Measurements from ENCODE around the gene SMARCB1. TPM values are rescaled to one million over a fixed set of nuclear protein-coding genes. Genes with fewer than 3 reads are reported as not detected.

The SMARCB1 gene
- 70.7 and 109 TPM in 2 replicates for total RNA-seq

GRCh38 chr22:23786752-23787599 lies at the start of gene SMARCB1:
TSS of gene SMARCB1 (plus strand) at chr22:23786966. CDS start at chr22:23787170, 204 bp downstream.

GRCh38 chr22:23750714-23751440 lies 35.9 kb upstream of the SMARCB1 start, which contains the start of gene ZNF70:
TSS of gene ZNF70 (minus strand) at chr22:23751112. CDS start at chr22:23745140, 5,972 bp downstream.

GRCh38 chr22:23754220-23754919 lies 32.4 kb upstream of the SMARCB1 start, which contains the start of gene VPREB3:
TSS of gene VPREB3 (minus strand) at chr22:23754425. CDS start at chr22:23754363, 62 bp downstream.

GRCh38 chr22:23762842-23763578 lies 23.8 kb upstream of the SMARCB1 start, which contains the start of gene C22orf15:
TSS of gene C22orf15 (plus strand) at chr22:23762990. CDS start at chr22:23763307, 317 bp downstream.

GRCh38 chr22:23767673-23768548 lies 18.9 kb upstream of the SMARCB1 start, which contains the start of gene CHCHD10:
TSS of gene CHCHD10 (minus strand) at chr22:23767972. CDS start at chr22:23767874, 98 bp downstream.

GRCh38 chr22:23772649-23773473 lies 13.9 kb upstream of the SMARCB1 start, which contains the start of gene MMP11:
TSS of gene MMP11 (plus strand) at chr22:23772849. CDS start at chr22:23772871, 22 bp downstream.

GRCh38 chr22:23838681-23839468 lies 52.1 kb downstream of the SMARCB1 start, which contains the start of gene DERL3:
TSS of gene DERL3 (minus strand) at chr22:23839006. CDS start at chr22:23838987, 19 bp downstream.

GRCh38 chr22:23857606-23858483 lies 71.1 kb downstream of the SMARCB1 start, which contains the start of gene SLC2A11:
TSS of gene SLC2A11 (plus strand) at chr22:23857875. CDS start at chr22:23858000, 125 bp downstream.

Small RNA genes within 50 kb of the gene (small RNA-seq; reads per million reads assigned to genes)
- gene RN7SL268P, result not detected

Other genes with a start within 250 kb of the SMARCB1 start
- not detected in 2 replicates for gene IGLL1, start 206.7 kb upstream of the SMARCB1 start, total RNA-seq
- not detected in 2 replicates for gene DRICH1, start 154.6 kb upstream of the SMARCB1 start, total RNA-seq
- gene RGL4, start 96.0 kb upstream of the SMARCB1 start, total RNA-seq, result not detected in 2 replicates
- 5.1 and 6.5 TPM in 2 replicates for gene ZNF70, start 35.9 kb upstream of the SMARCB1 start, total RNA-seq
- not detected in 2 replicates for gene VPREB3, start 32.5 kb upstream of the SMARCB1 start, total RNA-seq
- gene C22orf15, start 24.0 kb upstream of the SMARCB1 start, total RNA-seq, result 0.39 and 0.54 TPM in 2 replicates
- gene CHCHD10, start 19.0 kb upstream of the SMARCB1 start, total RNA-seq, result 0.87 and 4.7 TPM in 2 replicates
- gene MMP11, start 14.1 kb upstream of the SMARCB1 start, total RNA-seq, result 3.7 and 5.9 TPM in 2 replicates
- 1.3 and 1.6 TPM in 2 replicates for gene DERL3, start 52.0 kb downstream of the SMARCB1 start, total RNA-seq
- 9.5 and 9.8 TPM in 2 replicates for gene SLC2A11, start 70.9 kb downstream of the SMARCB1 start, total RNA-seq
- 210 and 316 TPM in 2 replicates for gene MIF, start 107.4 kb downstream of the SMARCB1 start, total RNA-seq
- gene GSTT2B, start 174.2 kb downstream of the SMARCB1 start, total RNA-seq, result 0.39 and 2.6 TPM in 2 replicates
- 1.6 and 9.8 TPM in 2 replicates for gene DDTL, start 179.9 kb downstream of the SMARCB1 start, total RNA-seq
- 63.6 and 80.0 TPM in 2 replicates for gene DDT, start 187.5 kb downstream of the SMARCB1 start, total RNA-seq
- 0.79 and 3.7 TPM in 2 replicates for gene GSTT2, start 193.2 kb downstream of the SMARCB1 start, total RNA-seq
- gene GSTT4, start 218.5 kb downstream of the SMARCB1 start, total RNA-seq, result not detected in 2 replicates
- gene CABIN1, start 224.3 kb downstream of the SMARCB1 start, total RNA-seq, result 38.2 and 43.6 TPM in 2 replicates